ES-I3 (cell line): ENCODE measurements around the gene ZNF582.

ENCODE experiments used
- H3K36me3 ChIP-seq: 2 replicates; pipeline ENCODE4 v1.6.1; 2013; ENCODE audit warnings: mild to moderate bottlenecking, low read length, control low read depth, moderate library complexity; ENCODE audit not compliant: insufficient read depth
- H3K4me1 ChIP-seq: 2 replicates; pipeline ENCODE4 v1.6.1; 2013; ENCODE audit warnings: mild to moderate bottlenecking, control low read depth, low read length; ENCODE audit not compliant: insufficient read depth
- H3K9ac ChIP-seq: 2 replicates; pipeline ENCODE4 v1.6.1; 2013; ENCODE audit warnings: low read depth, mild to moderate bottlenecking, low read length, moderate library complexity
- H3K9me3 ChIP-seq: 2 replicates; pipeline ENCODE4 v1.6.1; 2013; ENCODE audit warnings: mild to moderate bottlenecking, low read length, moderate library complexity; ENCODE audit not compliant: control insufficient read depth, insufficient read depth

ZNF582 gene

DNA sequence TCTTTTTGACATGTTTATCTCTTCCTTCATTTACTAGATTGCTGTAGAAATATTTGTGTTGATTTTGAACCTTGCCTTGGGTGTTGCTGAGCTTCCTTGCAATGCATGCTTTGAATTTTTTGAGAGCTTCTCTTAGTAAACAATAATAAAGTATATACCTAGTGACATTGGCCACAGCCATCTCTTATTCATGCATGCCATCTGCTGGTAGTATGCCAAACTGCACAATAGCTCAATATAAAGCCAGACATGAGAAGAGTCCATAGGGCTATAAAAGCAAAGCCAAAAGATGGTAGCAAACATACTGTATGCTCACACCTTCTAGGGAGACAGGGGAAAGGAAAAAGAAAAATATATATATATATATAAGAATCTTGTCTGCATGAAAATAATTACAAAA lies 59.8 kb downstream of the ZNF582 start:
- no peak overlapping the region for H3K9ac ChIP-seq

More for the DNA sequence above, 59.8 kb downstream of the ZNF582 start:
- H3K4me1 ChIP-seq = no peaks in the 10 kb centered on the region
- 0 out of 2 replicates have a peak, but pooled peaks cover 2% of the 10 kb centered on the region for H3K9me3 ChIP-seq
- no peaks in the 10 kb centered on the region for H3K36me3 ChIP-seq
